HepG2 (cell line): ENCODE measurements around the gene STK32C.

Experiments used
- ATF6 ChIP-seq: sonication (generic); formaldehyde crosslinking; conservative IDR thresholded peaks from 2 replicates; pipeline ENCODE4 v1.4.0; 2020; ENCODE audit warnings: missing genetic modification reagents
- CBX1 ChIP-seq: IDR thresholded peaks from one replicate; pipeline ENCODE4 v1.6.1; 2016; ENCODE audit warnings: antibody characterized with exemption, low read depth
- CTCF ChIP-seq: sonication (generic); formaldehyde crosslinking; IDR thresholded peaks from 2 replicates; pipeline ENCODE4 v1.5.0; 2020; ENCODE audit warnings: mild to moderate bottlenecking, missing genetic modification reagents, moderate library complexity
- E2F1 ChIP-seq: sonication (generic); formaldehyde crosslinking; IDR thresholded peaks from 2 replicates; pipeline ENCODE4 v1.5.0; 2020; ENCODE audit warnings: missing genetic modification reagents
- HCFC1 ChIP-seq: fragments of 150-350 bp; IDR thresholded peaks from 2 replicates; pipeline ENCODE4 v1.6.1; 2014; ENCODE audit warnings: low read depth, low read length
- ISX ChIP-seq: sonication (generic); formaldehyde crosslinking; conservative IDR thresholded peaks from 2 replicates; pipeline ENCODE4 v1.5.0; 2020; ENCODE audit warnings: missing genetic modification reagents
- JUNB ChIP-seq: sonication (generic); formaldehyde crosslinking; IDR thresholded peaks from 2 replicates; pipeline ENCODE4 v1.8.0; 2022; ENCODE audit warnings: missing genetic modification reagents, mild to moderate bottlenecking, borderline replicate concordance
- MAFK ChIP-seq, 2 experiments: IDR thresholded peaks in 1 of 2; conservative IDR thresholded peaks in 1 of 2; 2 replicates each; pipeline ENCODE4 v1.6.1; 2011; ENCODE audit warnings: improper control_type of control experiment in 2 of 2, low read length in 2 of 2
- PREB ChIP-seq: sonication (generic); formaldehyde crosslinking; IDR thresholded peaks from 2 replicates; pipeline ENCODE4 v1.4.0; 2020; ENCODE audit warnings: missing genetic modification reagents
- SNAPC2 ChIP-seq: sonication (generic); formaldehyde crosslinking; IDR thresholded peaks from 2 replicates; pipeline ENCODE4 v1.8.1; 2022; ENCODE audit warnings: mild to moderate bottlenecking, missing genetic modification reagents
- ZBTB49 ChIP-seq: sonication (generic); formaldehyde crosslinking; IDR thresholded peaks from 2 replicates; pipeline ENCODE4 v1.4.0; 2020; ENCODE audit warnings: missing genetic modification reagents, borderline replicate concordance
- ZNF318 ChIP-seq: sonication (generic); formaldehyde crosslinking; IDR thresholded peaks from 2 replicates; pipeline ENCODE4 v1.4.0; 2020; ENCODE audit warnings: mild to moderate bottlenecking, missing genetic modification reagents

- TF ChIP-seq PREB (CRISPR knock-in tag): no peak
- no peak for TF ChIP-seq SNAPC2 (CRISPR knock-in tag)
- TF ChIP-seq HCFC1: no peak
- no peak for TF ChIP-seq CBX1
- TF ChIP-seq E2F1 (CRISPR knock-in tag): no peak
- no peak for TF ChIP-seq CTCF (CRISPR knock-in tag)
- no peak for TF ChIP-seq ISX
- no peak for TF ChIP-seq MAFK (conservative IDR thresholded peaks at IDR 0.05 in 1 of 2, IDR thresholded peaks at IDR 0.05 in 1 of 2; ENCODE audit: low read length in 2 of 2)
- TF ChIP-seq ATF6 (CRISPR knock-in tag): no peak
- TF ChIP-seq ZNF318 (CRISPR knock-in tag): no peak
- TF ChIP-seq ZBTB49: no peak
- TF ChIP-seq JUNB: no peak
These were observed 13.1 kb upstream of the STK32C start for GRCh38 chr10:132320654-132321469.
